Stimulated activated memory B cell treated with anti-CD40 and anti-IgM and Interleukin-4, amounts not matched to agents 10 μg/mL and 1 μg/mL and 100 μg/mL, for 72 hours (primary cell): ENCODE data around the gene SNCA.

Source experiments
- ATAC-seq: fragments of 150-1000 bp; cut with Tn5 transposase; 2 replicates; pipeline ENCODE4 v1.10.0; 2021
- H3K27ac Mint-ChIP-seq: one replicate; pipeline ENCODE4 v1.8.0; 2022; ENCODE audit warnings: mild to moderate bottlenecking, mixed read lengths
- H3K27me3 Mint-ChIP-seq: one replicate; pipeline ENCODE4 v1.8.0; 2022; ENCODE audit warnings: mixed read lengths
- H3K36me3 Mint-ChIP-seq: one replicate; pipeline ENCODE4 v1.8.0; 2022; ENCODE audit warnings: mixed read lengths
- H3K4me1 Mint-ChIP-seq: one replicate; pipeline ENCODE4 v1.8.0; 2022; ENCODE audit warnings: mixed read lengths
- H3K4me3 Mint-ChIP-seq: one replicate; pipeline ENCODE4 v1.8.0; 2022; ENCODE audit warnings: mild to moderate bottlenecking, moderate library complexity, mixed read lengths
- H3K9me3 Mint-ChIP-seq: one replicate; pipeline ENCODE4 v1.8.0; 2022; ENCODE audit warnings: mixed read lengths

The SNCA gene

GRCh38 chr4:89674876-89675459 is 162.0 kb downstream of the SNCA start:
- peaks cover 33% of the 10 kb centered on the region for H3K27me3 Mint-ChIP-seq
- H3K4me1 Mint-ChIP-seq = no peaks in the 10 kb centered on the region
- peaks cover 9% of the 10 kb centered on the region for H3K9me3 Mint-ChIP-seq
- H3K27ac Mint-ChIP-seq = no peak overlapping the region
- no peak for ATAC-seq
- no peak overlapping the region for H3K4me3 Mint-ChIP-seq
- no peaks in the 10 kb centered on the region for H3K36me3 Mint-ChIP-seq
